ENCODE measurements around the gene CSF2RB.
"Not testable (repeated sequence)": the region's sequence is repeated elsewhere in the genome, so short reads cannot be mapped to it uniquely, and the experiment has no call there.

The CSF2RB gene

DNA sequence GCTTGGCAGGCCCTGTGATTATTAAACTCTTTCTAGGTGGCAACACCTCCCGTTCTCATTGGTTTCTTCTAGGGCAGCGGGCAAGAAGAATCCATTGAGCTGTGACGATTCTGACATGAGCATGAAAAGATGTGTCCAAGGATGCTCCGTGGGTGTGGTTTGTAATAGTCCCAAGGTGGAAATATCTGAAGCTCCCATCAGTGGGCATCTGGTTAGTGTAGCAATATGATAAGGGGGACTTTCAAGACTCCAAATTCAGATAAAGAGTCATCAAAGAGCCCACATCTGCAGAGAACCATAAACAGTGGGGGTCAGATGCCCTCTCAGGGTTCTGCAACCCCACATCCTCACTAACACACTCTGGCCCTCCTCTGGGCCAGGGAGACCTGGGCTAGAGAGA lies 63.2 kb downstream of the CSF2RB start:
- no peak for DNase-seq

DNA sequence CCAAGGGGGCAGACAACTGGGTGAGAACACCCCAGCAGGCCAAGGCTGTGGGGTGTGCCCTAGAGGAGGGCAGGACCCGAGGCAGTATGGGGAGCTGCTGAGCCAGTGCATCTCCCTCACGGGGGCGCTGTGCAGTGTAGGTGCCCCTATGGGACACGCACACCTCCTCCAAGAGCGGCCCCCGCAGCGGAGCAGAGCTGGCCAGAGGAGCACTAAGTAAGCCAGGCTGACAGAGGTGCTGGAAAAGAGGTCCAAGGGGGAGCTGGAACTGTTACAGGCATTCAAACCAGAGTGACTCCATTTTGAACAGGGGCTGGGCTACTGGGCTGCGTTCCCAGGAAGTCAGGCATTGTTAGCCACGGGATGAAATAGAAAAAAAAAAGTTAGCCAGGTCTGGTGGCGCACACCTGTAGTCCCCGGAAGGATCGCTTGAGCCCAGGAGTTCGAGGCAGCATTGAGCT lies 64.0 kb downstream of the CSF2RB start:
- DNase-seq: peak; percentile 48 to 73 (median 69)

DNA sequence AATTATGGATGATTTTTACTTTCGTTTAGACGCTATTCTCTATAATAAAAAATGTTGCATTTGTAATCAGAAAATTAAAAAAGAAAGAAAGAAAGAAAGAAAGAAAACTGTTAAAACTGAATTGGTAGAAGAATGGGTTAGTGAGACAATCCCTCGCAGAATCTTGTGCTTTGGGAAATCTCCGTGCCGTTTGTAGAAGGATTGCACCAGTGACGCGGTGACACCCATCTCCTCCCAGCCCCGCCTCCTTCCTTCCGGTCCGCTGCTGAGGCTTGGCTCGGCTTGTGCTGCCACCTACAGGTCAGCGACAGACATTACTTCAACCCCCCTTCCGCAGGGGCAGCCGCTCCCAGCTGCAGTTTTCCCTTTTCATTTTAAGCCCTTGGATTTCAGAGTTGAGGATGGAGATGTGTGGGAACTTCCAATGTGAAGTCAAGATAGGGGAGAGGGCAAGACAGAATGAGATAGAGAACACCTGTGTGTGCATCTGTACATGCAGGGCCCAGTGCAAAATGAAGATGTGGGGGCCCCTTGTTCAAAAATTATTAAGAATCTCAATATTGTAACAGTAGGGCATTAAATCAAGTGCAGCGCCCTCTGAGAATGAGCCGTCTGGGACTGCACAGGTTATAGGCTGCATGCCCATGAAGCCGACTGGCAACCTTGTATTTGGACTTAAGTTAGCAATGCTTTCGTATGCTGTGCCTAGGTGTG lies 64.7 kb downstream of the CSF2RB start:
- DNase-seq: peak; percentile 75 to 90 (median 86)

DNA sequence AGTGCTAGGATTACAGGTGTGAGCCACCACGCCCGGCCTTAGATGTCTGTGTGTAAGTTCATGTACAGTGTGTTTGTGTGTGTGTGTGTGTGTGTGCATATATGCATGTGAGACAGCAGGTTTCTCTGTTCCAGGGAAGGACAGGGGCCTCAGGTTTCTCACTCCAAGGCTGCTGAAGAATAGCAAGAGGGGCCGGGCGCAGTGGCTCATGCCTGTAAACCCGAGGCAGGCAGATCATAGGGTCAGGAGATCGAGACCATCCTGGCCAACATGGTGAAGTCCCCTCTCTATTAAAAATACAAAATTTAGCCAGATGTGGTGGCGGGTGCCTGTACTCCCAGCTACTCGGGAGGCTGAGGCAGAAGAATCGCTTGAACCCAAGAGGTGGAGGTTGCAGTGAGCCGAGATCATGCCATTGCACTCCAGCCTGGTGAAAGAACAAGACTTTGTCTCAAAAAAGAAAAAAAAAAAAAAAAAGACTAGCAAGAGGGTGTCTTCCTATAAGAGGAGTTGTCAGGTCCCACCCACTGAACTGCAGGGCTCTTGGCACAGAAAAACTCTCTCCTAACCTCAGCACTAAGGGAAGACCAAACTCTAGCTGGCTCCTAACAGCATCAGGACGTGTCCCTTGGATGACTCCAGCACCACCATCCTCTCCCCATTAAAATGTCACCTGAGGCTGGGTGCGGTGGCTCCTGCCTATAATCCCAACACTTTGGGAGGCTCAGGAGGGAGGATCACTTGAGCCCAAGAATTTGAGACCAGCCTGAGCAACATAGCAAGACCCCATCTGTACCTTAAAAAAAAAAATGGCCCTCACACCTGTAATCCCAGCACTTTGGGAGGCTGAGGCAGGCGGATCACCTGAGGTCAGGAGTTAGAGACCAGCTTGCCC lies 65.8 kb downstream of the CSF2RB start:
- DNase-seq: no peak

DNA sequence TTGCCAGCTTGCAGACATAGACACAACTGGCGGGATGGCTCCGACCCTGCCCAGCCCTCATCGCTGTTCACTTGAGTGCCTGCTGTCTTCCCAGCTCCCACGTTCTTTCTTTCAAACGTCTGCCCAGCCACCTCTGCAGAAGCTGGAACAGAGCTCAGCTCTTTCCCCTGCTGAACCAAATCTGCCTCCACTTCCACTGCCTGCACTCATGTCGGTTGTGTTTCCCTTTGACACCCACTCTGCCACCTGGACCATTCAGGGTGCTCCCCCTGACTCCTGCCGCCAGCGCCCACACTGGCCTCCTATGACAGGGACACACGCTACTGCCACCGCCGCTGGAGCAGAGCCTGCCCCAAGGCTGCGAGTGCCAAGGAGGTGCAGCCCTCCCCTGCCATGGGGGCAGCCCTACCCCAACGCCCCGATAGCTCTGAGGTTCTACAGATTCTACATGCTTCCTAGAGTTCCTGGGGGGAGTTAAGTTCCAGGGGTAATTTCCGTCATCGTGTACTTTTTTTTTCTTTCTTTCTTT lies 67.9 kb downstream of the CSF2RB start:
- no peak for DNase-seq

DNA sequence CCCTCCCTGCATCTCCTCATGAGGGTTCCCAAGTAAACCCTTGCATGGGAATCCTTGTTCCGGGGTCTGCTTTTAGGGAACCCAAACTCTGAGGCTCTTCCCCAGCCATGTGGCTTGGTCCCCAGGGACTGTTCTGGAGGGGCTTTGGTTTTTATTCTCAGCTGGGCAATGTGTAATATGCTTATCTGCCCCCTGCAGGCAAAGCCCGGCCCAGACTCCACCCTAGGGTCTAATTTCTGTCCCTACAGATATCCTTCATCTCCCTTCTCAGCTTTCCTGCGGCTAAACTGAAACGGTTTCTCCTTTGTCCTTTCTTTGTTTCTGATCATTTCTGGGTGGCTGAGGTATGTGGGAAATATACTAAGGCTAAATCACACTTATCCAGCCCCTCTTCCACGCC lies 68.7 kb downstream of the CSF2RB start:
- no peak for DNase-seq

DNA sequence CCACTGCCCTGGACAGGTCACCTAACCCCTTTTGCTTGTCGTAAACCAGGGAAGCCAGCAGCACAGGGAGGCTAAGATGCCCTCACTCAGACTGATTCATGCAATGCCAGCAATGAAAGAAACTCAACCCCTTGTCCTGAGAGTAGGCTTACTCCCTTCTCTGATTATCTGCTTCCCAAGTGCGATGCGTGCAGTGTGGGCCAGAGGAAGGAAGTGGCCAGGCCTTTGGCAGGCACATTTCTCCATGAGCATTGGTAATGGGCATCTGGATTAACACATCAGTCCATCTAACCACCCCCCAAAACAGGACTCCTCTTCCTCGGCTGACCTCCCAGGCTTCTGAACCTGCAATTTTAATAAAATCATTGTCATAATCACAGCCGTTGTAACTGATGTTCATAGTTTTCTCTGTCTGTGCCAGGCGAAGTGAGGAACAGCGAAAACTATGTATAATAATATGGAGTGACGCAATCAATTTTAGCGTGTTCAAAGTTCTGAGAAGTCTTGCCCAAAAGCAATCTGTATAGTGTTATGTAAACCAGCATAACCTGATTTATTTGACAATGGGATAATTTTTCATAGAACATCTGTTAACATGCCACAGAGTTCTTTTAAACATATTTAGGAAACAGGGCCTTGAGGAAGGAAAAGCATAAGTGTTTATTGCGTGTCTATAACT lies 71.9 kb downstream of the CSF2RB start:
- no peak for DNase-seq

DNA sequence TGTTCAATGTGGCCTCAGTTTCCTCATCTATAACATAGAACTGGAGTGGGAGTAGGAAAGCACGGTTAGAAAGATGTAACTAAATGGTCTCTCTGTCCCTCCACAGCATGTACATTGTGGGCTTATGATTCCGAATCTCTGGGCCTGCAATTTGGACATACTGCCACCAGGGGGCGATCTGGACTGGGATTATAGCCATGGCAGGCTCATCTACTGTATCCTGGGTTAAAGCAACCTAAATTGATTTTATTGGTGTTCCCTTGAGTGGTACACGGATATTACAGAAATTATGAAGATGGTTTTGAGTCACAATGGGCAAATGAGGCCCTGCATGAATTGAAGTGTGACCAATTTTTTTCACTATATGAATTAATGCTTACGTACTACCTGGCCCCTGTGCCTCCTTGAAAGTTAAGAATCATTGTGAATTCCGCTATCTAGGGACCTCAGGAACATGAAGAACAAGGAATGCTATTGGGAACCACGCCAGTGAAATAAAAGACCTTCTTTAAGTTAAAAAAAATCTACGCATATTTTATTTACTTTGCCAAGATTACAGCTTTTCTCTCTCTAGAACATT lies 72.9 kb downstream of the CSF2RB start:
- no peak for DNase-seq

DNA sequence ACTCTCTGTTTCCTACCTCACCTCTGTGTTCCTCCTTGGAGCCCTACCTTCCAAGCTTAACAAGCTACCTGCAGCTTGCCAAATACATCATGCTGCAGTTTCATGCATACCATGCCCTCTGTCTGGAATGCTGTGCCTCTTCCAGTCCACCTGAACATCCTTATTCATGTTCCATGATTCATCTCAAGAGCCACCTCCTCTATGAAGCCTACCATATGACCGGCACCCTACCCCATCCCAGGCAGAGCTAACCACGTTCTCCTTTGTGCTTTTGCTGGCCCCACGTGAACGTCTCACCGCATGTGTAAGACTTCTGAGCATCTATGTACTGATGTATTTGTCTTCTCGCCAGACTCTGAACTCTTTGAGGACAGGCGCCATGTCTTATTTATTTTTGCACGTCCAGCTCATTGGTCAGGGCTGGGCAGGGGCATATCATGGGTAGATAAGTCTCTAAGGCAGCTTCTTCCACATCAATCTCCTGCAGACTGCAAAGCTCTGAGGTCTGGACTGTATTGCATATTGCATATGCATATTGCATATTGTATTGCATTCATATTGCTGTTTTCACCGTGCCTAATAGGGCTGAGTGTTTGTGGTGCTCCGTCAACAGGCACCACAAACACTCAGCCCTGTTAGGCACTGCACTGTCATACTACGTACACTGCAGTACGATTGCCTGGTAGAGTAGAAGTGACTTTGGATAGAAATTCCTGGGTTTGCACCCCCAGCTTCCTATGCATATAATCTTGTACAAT lies 74.8 kb downstream of the CSF2RB start:
- no peak for DNase-seq

DNA sequence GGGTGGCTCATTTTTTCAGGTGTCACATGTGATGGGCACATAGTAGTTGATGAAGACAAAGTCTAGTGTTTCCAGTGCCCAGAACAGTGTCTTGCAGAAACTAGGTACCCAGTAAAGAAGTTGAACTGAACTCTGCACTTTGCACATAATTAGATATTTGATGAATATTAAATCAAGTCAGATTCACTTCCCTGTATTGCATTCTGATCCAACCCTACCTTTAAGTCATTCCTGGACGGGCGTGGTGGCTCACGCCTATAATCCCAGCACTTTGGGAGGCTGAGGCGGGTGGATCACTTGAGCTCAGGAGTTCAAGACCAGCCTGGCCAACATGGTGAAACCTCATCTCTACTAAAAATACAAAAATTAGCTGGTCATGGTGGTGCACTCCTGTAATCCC lies 75.6 kb downstream of the CSF2RB start:
- not testable (repeated sequence) for DNase-seq

All from stimulated activated naive CD4-positive, alpha-beta T cell (primary cell).